HG02678 (cell line): Measurements from ENCODE around the gene LDOC1.
"Not testable (repeated sequence)": the region's sequence is repeated elsewhere in the genome, so short reads cannot be mapped to it uniquely, and the experiment has no call there.

Experiments
- ATAC-seq: cut with Tn5 transposase; IDR thresholded peaks from one replicate; pipeline ENCODE4 v1.9.1; 2021; ENCODE audit warnings: mild to moderate bottlenecking, moderate library complexity; ENCODE audit not compliant: unreplicated experiment

LDOC1 gene

DNA sequence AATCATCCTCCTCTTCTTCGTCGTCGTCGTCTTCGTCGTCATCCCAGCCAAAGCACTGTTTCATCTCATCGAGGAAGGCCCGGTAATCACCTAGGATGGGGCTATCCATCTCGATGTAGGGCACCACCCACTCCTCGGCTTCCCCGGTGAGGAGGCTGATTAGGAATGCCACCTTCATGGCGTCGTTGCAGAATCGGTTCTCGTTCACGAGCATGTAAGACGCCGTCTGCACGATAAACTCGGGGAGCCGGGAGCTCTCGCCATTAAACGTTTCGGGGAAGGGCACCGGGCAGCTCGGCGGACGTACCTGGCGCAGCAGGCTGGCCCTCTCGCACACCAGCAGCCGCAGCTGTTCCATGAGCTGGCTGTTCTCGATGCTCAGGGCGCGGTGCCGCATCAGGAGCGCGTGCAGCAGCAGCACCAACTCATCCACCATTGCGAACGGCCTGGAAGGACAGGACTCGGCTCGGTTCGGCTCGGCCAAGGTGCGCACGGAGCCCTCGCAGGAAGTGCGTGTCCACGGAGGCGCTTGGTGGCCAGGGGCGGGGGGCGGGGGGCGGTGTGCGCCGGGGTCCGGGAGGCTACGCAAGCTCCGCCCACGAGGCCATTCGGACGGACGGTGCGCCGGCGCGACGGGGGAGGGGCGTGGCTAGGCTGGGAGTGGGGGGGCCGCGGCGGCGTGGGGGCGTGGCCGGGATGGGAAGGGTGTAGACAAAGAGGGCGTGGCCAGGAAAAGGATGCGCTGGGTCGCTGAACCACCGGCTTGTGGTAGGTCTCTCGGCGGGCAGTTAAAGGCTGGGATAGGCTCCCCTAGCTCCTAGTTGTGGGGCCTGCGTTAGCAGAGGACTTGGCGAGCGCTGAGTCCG is at the start of gene LDOC1:
Gene LDOC1 (minus strand): TSS at position 544 of the 866 bp plus-strand sequence. CDS start 108 bp downstream, at position 436.
- ATAC-seq, result no peak

GRCh38 chrX:141221611-141222010 is 44.7 kb upstream of the LDOC1 start:
- ATAC-seq, result no peak

- ATAC-seq, result no peak
Observed at GRCh38 chrX:141220342-141221008, 43.5 kb upstream of the LDOC1 start.

GRCh38 chrX:141214196-141214595 is 37.3 kb upstream of the LDOC1 start:
- ATAC-seq, result no peak

DNA sequence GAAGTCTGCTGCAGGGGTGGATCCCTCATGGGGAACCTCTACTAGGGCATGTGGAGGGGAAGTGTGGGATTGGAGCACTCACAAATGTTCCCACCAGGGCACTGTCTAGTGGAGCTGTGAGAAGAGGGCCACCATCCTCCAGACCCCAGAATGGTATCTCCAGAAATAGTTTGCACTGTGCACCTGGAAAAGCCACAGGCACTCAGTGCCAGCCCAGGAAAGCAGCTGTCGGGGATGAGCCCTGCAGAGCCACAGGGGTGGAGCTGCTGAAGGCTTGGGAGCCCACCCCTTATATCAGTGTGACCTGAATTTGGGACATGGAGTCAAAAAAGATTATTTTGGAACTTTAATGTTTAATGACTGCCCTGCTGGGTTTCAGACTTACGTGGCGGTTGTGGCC is 25.0 kb upstream of the LDOC1 start:
- no peak for ATAC-seq

GRCh38 chrX:141188573-141188972 is 11.6 kb upstream of the LDOC1 start:
- not testable (repeated sequence) for ATAC-seq

DNA sequence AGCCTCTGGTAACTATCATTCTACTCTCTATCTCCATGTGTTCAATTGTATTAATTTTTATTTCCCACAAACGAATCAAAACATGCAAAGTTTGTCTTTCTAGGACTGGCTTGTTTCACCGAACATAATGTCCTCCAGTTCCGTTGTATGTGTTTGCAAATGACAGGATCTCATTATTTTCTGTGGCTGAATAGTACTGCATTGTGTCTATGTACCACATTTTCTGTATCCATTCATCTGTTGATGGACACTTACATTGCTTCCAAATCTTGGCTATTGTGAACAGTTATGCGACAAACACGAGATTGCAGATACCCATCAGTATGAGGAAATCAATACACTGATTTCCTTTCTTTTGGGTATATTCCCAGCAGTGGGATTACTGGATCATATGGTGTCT is 8.4 kb upstream of the LDOC1 start:
- ATAC-seq, result no peak

DNA sequence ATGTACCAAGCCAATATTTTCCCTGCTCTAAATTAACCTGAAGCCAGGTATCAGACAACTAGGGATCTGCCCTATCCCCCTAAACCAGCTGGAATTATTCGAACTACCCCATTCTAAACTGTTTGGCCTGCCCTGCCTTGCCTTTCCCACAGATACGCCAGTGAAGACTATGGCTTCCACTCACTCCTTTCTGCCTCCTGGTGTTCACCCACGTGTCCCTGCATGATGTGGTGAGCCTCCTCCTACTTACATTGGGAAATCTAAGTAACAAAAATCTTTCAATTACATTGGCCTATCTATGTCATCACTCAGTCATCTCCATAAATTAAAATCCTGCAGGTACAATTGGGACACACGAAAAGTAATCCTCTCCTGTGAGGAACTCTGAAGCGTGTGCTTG is 6.1 kb upstream of the LDOC1 start:
- ATAC-seq, result no peak

DNA sequence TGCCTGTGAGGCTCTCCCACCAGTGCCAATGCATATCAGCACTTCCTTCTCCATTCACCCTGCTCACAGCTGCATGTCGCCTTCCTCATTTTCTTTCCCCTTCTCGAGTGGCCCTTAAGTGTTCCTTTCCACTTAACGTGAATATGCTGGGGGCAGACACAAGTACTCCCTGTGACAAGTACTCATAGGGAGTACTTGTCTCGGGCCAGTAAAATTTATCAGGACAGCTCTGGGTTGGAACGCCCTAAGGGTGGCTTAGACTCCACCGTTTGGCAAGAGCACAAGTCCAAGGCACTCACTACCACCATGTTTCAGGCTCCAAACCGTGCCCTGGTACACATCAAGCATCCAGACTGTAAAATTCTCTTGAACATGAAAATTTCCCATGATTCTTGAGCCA is 3.9 kb upstream of the LDOC1 start:
- ATAC-seq, result no peak

DNA sequence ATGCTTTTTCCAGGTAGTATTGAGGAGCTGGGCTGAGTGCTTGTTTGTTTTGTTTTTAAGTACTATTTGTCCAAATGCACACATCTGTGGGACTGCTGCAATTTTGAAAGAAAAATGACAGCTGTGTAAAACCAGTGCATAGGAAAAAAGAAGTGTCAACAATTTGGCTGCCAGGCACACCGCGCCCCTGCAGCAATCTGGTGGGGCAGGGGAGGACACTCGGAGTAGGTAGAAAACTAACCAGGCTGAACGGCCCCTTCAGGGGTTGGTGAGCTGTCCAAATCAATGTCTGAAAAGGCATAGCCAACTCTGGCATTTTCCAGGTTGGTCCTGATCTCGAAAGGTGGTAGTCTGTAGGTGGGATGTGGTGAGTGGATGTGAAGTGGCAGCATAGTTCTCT is 1.1 kb downstream of the LDOC1 start:
- ATAC-seq, result no peak

- no peak for ATAC-seq
Observed at GRCh38 chrX:141164406-141164805, 12.5 kb downstream of the LDOC1 start.

DNA sequence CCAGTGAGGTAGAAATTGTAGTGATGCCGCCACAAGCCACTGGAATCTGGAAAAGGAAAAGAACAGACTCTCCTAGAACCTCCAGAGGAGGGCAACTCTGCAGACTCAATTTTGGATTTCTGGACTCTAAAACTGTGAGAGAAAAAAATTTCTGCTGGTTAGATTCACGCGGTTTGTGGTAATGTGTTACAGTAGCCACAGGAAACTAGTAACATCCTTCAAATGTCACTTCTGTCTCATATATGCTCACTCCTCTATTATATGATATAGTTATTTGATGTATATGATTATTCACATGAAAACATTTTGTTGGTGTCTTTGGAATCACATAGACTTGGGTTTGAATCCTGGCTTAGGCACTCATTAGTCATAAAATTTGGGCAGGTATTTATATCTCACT is 18.8 kb downstream of the LDOC1 start:
- ATAC-seq, result no peak

- not testable (repeated sequence) for ATAC-seq
Observed at GRCh38 chrX:141155231-141155630, 21.7 kb downstream of the LDOC1 start.

DNA sequence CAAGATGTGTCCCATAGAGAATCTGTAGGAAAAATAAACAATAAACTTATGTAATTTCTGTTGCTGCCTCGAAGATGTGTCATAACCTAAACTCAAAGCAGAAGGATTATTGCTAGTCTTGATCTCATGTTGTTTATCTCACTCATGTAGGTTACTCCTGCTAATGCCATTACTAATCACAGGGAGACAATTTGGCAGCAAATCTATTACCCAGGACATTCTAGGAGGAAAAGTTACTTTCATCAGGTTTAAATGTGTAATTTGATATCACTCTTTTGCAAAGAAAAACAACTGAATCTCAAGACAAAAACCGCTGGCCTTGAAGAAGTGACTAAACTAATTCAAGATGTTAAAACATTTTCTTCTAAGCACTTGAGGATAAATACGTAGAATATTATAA is 34.0 kb downstream of the LDOC1 start:
- ATAC-seq, result no peak

DNA sequence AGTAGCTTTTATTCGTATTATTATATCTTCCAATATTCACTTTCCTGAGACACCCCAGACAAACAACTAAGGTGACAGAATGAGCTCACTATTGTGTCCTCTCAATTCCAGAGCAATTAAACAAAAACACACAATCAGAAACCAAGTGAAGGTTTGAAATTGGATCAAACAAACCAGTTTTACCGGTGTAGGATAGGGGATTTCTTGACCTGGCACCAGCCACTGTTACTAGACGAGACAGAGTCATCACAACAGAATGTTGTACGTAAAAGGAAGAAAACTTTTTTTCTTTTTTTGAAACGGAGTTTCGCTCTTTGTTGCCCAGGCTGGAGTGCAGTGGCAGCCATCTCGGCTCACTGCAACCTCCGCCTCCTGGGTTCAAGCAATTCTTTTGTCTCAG is 43.7 kb downstream of the LDOC1 start:
- no peak for ATAC-seq

GRCh38 chrX:141127146-141127545 is 49.8 kb downstream of the LDOC1 start:
- no peak for ATAC-seq
